AG04449 (cell line): ENCODE measurements around the gene P2RX2.

ENCODE experiments used
- CTCF ChIA-PET: fragments of 350-600 bp; formaldehyde crosslinking; extraction: SDS; loops from one replicate; lab custom pipeline; 2021; ENCODE audit warnings: antibody characterized with exemption; lab: Yijun Ruan, JAX
- POLR2A ChIA-PET: fragments of 400-600, 350-600 bp; formaldehyde crosslinking; extraction: SDS; loops from one replicate; lab custom pipeline; 2020; ENCODE audit warnings: antibody characterized with exemption, inconsistent platforms; lab: Yijun Ruan, JAX
- DNase-seq: peaks from one replicate; pipeline ENCODE4 v3.0.0-alpha.2; 2010; ENCODE audit warnings: low read depth, low spot score
- H3K4me3 ChIP-seq: 2 replicates; pipeline ENCODE4 v1.5.1; 2011; ENCODE audit warnings: low read depth, mild to moderate bottlenecking, control low read depth, low read length
- CTCF ChIP-seq: IDR thresholded peaks from one replicate; pipeline ENCODE4 v1.5.1; 2011; ENCODE audit warnings: mild to moderate bottlenecking, moderate library complexity, low read length, control low read depth, inconsistent platforms; ENCODE audit not compliant: insufficient read depth; ENCODE audit errors: missing control alignments

Gene P2RX2

GRCh38 chr12:132582058-132582420, 36.5 kb upstream of the P2RX2 start:
- POLR2A ChIA-PET, result no interaction called here
- no peak overlapping the region for H3K4me3 ChIP-seq
- no peak for TF ChIP-seq CTCF

GRCh38 chr12:132582582-132583410, 35.8 kb upstream of the P2RX2 start:
- no peak for DNase-seq
- TF ChIP-seq CTCF, result no peak
- no peak overlapping the region for H3K4me3 ChIP-seq
- ChIA-PET CTCF (no interaction called here), POLR2A (no interaction called here)

More at GRCh38 chr12:132582058-132582420, 36.5 kb upstream of the P2RX2 start:
- no peak for DNase-seq
- CTCF ChIA-PET, result no interaction called here

- DNase-seq, result no peak
- ChIA-PET CTCF (no interaction called here), POLR2A (no interaction called here)
- no peak overlapping the region for H3K4me3 ChIP-seq
- TF ChIP-seq CTCF, result no peak
Observed at GRCh38 chr12:132583411-132583710, 35.2 kb upstream of the P2RX2 start.

GRCh38 chr12:132583736-132584135, 34.8 kb upstream of the P2RX2 start:
- POLR2A ChIA-PET, result no interaction called here
- TF ChIP-seq CTCF, result no peak
- CTCF ChIA-PET, result no interaction called here
- H3K4me3 ChIP-seq, result no peak overlapping the region
- no peak for DNase-seq

- no peak for DNase-seq
- TF ChIP-seq CTCF, result no peak
- CTCF ChIA-PET, result no interaction called here
- H3K4me3 ChIP-seq, result no peak overlapping the region
- POLR2A ChIA-PET, result no interaction called here
Observed at GRCh38 chr12:132584429-132584828, 34.1 kb upstream of the P2RX2 start.

- TF ChIP-seq CTCF, result no peak
- ChIA-PET POLR2A (no interaction called here), CTCF (no interaction called here)
- no peak overlapping the region for H3K4me3 ChIP-seq
- DNase-seq, result no peak
Observed at GRCh38 chr12:132585177-132585576, 33.4 kb upstream of the P2RX2 start.
